ENCODE results near the gene SNX8.
A peak's percentile ranks its signal among the peaks of the same experiment; 100 is the strongest.
"Not testable (repeated sequence)": the region's sequence is repeated elsewhere in the genome, so short reads cannot be mapped to it uniquely, and the experiment has no call there.

SNX8 gene

DNA sequence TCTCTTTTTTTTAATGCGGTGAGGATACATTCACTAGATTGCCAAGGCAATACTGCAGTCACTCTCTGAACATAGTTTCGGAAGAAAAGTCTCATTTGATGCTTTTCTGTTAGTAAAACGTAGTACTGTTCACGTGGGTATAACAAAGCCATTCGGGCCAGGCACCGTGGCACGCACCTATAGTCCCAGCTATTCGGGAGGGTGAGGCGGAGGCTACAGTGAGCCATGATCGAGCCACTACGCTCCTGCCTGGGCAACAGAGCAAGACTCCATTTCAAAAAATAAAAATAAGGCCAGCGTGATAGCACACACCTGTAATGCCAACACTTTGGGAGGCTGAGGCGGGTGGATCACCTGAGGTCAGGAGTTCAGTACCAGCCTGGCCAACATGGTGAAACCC is 24.6 kb downstream of the SNX8 start:
- no peak for DNase-seq

DNA sequence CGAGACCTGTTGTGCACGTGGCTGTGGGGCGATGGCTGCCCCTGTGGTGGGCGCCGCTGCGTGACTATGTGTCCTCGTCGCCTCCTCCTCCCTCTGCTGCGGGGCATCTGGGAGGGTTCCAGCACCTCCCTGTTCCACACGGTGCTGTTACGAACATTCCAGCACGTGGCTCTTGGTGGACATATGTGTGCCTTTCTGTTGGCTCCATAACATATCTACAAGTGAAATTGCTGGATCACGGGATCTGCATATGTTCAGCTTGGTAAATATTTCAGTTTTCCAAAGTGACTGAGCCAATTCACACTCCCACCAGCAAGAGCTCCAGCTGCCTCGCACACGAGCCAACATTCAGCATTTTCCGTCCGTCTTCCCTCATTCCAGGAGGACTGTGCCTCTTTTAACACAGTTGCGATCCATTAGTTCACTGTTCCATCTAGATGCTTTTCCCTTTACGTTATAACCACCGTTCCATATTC is 25.1 kb downstream of the SNX8 start:
- no peak for DNase-seq

DNA sequence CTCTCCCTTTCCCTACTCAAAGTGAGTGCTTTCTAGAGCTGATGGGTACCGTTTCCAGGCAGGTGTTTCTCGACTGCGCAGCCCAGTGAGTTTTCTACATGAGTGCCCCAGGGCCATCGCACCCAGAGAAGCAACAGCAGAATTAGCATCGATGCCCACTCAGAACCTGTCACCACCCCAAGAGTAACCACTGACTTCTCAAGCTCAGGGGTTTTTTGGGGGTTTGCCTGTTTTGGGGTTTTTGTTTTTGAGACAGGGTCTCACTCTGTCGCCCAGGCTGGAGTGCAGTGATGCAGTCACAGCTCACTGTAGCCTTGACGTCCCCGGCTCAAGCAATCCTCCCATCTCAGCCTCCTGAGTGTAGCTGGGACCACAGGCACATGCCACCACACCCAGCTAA is 25.7 kb downstream of the SNX8 start:
- no peak for DNase-seq

DNA sequence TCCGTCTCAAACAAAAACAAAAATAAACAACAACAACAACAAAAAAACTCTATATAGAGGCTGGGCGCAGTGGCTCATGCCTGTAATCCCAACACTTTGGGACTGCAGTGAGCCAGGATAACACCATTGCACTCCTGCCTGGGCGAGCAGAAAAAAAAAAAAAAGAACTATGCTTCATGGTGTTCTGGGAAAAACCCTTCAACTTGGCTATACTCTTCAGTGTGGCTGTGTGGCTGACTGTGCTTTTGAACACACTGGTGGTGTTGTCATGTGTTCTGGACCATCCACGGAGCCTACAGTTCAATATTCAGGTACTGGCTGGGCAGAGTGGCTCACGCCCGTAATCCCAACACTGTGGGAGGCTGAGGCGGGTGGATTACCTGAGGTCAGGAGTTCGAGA is 26.5 kb downstream of the SNX8 start:
- DNase-seq: peak in 1 of 3 donors; percentile 18

DNA sequence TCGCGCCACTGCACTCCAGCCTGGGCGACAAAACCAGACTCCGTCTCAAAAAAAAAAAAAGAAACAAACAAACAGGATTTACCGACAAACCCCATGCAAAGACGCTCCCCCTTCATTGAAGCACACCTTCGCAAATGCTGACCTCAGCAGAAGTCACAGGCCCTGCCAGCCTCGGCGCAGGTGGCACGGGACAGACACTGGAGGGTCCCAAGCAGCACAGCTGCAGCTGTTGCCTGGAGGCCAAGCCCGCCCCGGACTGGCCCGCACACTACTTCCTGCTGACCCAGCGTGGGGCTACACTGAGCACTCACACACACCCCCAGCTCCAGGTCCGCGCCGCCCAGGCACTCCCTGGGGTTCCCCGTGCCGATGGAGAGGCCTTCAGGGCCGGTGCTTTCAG is 31.2 kb downstream of the SNX8 start:
- no peak for DNase-seq

DNA sequence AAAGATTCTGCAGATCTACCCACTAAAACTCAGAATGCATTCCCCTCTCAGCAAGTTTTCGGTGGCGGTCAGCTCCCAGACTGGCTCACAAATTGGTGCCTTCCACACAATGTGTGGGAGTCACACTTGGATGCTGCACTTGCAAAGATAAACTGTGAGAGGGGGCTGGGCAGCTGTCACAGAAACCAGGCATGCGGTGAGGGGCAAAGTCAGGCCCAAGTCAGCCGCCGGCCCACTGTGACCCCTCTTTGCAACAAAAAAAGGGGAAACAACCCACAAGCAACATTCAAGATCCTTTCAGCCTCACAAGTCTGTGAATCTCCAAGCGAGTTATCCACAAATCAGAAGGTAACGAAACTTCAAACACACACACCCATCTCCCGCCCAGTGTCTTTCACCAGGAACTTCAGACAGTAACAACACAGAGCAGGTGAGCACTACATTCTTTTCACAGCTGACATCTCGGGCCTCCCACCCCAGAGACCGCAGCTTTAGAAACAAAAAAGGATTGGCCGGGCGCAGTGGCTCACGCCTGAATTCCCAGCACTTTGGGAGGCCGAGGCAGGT is 32.0 kb downstream of the SNX8 start:
- DNase-seq: no peak

DNA sequence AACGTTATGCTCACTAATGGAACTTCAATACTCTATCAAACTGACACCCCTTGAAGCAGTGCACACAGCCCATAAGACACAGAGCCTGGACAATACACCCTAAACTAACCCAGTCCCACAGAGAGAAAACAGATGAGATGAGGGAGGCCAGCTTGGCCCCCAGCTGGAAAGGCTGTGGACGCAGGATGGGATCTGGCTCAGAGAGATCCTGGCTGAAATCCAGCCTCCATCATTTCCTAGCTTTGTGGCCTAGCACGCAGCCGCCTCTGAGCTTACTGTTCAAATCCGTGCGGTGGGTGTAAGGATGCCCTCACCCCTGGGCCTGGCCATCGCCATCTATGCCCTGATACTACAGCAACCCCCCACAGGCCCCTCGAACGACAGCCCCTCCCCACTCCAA is 32.7 kb downstream of the SNX8 start:
- no peak for DNase-seq

DNA sequence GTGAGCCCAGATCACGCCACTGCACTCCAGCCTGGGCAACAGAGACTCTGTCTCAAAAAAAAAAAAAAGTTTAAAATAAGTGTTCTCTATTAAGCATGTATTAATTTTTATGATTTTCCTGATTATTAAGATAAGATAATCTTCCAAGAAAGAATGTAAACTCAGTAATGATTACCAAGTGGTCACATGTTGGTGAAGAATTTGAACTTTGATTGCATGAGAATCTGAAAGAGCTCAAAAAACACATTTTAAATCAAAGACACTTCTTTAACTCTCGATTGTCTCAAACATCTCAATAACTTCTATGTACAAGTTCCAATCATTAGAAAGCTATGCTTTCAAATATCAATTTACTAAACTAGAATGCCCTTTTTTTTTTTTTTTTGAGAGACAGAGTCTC is 33.8 kb downstream of the SNX8 start:
- no peak for DNase-seq

DNA sequence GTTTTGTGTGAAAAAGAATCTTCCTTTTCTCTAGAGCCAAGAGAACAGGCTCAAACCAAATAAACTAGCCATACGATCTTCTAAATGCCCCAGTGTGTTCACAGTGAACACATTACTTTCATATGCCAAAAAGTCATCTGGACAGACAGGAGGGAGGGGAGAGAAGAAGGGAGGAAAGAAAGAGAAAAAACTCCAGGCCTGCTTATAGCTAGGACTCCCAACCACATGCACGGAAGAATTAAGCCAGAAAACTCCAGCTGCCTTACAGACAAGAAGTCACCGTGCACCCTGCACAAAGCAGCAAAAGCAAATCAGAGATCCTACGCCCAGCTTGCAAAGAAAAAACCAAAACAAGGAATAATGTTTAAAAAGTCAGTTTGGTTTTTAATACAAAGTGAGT is 34.3 kb downstream of the SNX8 start:
- no peak for DNase-seq

DNA sequence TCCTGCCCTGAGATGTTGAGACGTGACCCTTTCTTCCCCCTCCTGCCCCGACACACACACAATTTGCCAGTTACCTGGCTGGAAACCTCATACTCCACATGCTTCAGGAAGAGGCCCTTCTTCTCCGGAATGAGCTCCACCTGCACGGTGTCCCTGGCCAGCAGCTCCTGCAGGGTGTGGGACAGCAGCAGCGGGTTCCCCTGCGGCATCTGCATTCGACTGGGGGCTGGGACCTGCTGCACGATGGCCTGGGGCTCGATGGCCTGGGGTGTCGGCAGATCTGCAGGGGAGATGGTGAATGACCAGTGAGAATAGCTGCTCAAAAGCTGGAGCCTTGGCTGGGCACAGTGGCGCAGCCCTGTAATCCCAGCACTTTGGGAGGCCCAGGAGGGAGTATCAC is 36.2 kb downstream of the SNX8 start:
- DNase-seq: no peak

DNA sequence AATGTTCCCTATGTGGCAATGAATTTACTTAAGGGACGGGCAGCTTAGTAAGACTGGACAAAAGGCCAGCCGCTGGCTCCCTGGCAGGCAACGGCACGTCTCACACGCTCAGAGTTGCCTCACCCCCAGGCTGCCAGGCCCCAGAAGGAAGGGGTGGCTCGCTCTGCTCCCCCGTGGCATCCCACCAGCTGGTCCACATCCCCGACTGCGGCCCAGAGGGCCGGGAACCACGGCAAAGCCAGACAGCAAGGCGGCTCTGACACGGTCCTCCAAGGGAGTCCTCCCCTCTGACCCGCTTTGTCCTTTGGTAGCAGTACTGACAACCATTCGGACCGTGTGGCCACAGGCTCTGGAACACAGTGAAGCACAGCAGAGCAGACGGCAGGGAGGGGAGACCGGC is 38.1 kb downstream of the SNX8 start:
- DNase-seq: peak in 1 of 3 donors; percentile 13

DNA sequence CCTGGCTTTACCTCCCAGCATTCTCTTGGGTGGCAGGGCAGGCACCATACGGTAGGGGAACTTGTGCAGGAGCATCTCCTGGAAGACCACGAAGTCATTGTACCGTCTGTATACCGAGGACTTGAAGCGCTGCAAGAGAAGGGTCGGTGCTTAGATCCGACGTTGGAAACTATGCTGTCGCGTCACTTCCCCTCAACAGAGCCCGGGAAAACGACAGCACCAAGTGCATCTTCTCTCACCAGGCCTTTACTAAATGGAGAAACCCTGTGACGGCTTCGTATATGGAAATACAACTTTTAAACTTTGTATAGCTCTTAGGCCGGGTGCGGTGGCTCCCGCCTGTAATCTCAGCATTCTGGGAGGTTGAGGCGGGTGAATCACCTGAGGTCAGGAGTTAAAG is 39.1 kb downstream of the SNX8 start:
- DNase-seq: peak in 1 of 3 donors; percentile 16

DNA sequence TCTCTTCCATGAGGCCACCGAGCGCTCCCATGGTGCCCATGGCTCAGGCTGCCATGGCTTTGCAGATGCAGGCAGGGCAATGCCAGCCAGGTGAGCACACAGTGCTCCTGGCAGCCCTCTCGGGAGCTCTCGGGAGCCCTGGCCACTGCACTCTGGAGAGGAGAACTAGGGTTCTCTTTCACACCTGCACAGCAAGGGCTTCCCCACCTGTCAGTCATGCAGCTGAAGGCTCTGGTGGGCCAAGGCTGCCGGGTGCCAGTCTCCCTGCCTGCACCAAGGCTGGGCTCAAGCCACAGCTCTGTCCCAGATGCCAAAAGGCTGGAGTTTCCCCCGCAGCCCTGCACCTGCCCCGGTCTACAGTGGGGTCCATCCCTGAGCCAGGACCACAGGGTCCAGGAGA is 39.6 kb downstream of the SNX8 start:
- no peak for DNase-seq

DNA sequence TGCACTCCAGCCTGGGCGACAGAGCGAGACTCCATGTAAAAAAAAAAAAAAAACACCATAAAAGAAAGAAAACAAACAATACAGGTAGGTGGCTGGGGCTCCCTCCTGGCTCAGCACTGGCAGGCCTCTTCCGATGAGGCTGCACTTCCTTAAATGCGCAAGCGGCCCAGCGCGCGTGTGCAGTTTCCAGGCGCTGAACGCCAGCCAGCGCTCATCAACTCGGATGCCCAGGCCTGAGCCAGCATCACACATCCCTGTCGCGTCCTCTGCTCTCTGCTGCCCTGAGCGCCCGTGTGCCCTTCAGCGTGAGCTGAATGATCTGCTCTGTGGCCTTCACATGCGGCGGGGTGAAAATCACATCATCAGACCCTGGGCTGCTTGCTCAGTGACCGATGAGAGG is 40.4 kb downstream of the SNX8 start:
- DNase-seq: peak in 1 of 3 donors; percentile 5

DNA sequence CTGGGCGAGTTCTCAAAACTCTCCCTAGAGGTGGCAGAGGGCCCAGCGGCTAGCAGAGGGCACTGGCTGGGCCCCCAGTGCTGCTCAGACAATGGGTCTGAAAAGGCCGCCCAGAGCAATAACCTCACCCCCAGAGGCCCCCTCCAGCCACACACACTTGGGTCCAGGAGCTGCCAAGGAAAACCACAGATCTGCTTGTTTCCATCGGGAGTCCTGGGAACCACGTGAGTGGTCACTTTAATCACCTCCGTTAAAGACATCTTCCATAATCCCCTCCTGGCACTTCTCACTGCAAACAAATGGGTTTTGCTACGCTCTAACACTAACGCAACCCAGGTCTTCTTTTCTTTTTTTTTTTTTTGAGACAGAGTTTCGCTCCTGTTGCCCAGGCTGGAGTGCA is 42.2 kb downstream of the SNX8 start:
- DNase-seq: no peak

DNA sequence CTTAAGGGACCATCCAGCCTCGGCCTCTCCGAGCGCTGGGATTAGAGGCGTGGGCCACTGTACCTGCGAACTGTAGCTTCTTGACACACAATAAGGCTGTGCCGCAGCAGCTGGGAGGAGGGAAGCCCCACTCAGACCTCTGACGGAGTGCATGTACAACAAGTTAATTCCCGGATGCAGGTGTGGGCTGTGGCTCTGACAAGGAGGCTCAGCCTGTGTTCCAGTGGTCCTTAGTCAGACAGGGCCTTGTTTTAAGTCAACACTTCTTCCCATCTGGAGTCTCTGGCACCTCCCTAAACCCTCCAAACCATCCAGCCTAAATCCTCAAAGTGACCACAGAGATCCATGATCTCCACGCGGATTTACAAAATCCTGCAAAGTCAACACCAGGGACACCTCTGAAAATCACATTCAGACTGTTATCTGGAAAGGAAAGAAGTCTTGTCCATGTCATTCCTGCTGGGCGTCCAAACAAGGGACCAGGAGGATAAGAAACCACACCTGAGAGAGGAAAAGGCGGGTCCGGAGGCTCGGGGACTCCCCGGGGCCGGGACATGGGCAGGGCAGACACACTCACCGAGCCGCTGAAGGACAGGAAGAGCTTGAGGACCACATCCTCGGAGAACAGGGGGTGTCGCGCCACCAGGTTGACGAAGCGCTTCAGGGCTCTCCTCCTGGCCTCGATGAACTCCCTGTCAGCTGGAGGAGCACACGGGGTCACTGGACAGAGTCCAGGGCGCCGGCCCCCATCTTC is 42.8 kb downstream of the SNX8 start:
- no peak for DNase-seq

DNA sequence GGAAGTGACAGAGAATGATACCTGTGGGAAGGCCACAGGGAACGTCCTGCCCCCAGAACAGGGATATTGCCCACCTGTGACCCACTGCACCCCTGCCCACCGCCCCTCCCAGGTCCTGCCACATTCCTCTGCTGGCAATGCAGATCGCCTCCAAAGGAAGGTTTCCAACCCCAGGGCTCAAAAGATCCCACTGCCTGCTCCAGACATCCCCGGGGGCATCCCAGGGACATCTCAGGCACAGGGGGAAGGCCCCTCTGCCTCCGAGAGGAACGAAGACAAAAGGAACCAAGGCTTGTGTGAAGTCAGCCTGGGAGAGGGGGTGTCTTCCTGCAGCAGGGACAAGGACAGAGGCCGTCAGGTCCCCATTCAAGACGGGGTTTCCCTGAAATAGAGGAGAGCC is 43.7 kb downstream of the SNX8 start:
- DNase-seq: no peak

DNA sequence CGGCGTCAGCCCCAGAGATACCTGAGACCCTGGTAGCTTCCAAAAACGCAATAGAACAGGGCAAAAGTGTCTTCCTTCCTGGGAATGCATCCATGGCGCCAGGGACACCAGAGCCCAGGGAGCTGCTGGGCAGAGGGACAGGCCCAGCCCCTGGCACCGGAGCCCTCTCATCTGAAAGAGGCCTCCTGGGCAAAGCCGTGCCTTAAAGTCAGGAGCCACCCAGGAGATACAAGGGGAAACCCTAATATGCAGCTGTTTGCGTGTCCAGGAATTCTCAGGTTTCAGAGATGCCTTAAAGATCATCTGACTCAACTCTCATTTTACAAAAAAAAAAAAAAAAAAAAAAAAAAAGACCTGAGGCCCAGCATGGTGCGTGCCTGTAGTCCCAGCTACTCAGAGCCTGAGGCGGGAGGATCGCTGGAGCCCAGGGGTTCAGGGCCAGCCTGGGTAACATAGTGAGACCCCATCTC is 44.2 kb downstream of the SNX8 start:
- DNase-seq: no peak

DNA sequence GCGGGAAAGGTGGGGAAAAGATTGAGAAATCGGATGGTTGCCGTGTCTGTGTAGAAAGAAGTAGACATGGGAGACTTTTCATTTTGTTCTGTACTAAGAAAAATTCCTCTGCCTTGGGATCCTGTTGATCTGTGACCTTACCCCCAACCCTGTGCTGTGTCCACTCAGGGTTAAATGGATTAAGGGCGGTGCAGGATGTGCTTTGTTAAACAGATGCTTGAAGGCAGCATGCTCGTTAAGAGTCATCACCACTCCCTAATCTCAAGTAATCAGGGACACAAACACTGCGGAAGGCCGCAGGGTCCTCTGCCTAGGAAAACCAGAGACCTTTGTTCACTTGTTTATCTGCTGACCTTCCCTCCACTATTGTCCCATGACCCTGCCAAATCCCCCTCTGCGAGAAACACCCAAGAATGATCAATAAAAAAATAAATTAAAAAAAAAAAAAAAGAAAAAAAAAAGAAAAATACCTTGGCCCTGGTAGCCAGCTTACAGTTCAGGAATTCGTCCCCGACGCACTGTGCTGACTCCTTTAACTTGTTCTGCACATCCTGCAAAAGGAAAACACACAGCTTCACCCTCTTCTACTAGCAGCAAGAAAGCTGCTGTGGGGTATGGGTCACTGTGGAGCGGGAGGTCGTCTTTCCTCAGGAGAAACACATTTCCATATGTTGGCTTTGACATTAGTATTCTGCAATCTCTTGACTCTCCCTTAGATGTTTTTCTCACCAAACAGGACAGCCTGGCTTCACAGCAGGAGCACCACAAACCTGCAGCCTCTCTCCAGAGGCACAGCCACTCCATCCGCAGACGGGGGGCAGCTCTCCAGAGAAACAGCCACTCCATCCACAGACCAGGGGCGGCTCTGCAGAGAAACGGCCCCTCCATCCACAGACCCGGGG is 44.9 kb downstream of the SNX8 start:
- not testable (repeated sequence) for DNase-seq

DNA sequence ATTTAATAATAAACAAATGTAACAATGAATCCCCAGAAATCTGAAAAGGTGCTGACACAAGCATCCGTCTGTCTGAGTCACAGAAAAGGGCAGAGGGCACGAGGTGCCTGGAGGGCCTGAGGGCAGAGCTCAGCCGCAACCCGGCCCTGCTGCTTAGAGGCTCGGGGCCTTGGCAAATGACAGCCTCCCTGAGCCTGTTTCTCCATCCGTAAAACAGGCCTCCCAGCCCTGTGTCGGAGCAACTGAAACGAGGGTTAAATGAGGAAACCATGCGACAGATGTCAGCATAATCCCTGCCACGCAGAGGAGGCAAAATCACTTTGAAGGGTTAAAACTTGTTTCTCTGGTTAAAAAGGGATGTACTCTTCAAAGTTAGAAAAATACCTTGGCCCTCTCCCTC is 47.3 kb downstream of the SNX8 start:
- DNase-seq: no peak

DNA sequence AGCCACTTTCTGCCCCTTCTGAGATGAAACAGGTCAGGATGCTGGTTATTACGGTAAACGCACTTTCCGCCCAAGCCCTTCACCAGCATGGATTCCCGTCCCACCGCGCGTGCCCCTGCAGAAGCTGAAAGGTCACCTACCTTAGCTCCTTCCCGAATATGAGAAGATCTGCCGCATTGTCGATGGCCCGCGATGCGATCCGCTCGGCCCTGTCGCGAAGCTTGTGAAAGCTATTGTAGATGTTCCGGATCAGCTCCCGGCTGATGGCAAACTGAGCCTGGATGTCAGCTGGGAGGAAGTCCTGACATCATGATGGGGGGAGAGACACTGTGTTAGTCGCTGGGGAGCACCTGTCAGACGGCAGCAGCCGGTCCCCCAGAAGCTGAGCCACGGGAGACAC is 50.1 kb downstream of the SNX8 start:
- DNase-seq: no peak

DNA sequence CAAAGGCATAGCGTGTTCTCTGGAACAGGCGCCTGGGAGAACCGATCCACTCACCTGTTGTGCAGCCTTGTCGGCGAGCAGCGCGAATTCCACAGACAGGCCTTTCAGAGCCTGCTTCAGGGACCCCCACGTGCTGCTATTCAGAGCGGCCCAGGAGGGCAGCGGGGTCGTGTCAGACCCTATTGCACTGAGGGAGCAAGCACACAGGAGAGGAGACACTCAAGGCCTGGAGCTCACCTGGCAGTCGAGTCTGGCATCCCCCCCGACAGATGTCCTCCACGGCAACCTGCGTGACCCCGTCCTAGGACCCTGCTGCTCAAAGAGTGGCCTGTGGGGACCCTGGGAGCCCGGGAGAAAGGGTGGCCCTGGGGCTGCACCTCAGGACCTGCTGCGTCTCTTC is 51.1 kb downstream of the SNX8 start:
- no peak for DNase-seq

DNA sequence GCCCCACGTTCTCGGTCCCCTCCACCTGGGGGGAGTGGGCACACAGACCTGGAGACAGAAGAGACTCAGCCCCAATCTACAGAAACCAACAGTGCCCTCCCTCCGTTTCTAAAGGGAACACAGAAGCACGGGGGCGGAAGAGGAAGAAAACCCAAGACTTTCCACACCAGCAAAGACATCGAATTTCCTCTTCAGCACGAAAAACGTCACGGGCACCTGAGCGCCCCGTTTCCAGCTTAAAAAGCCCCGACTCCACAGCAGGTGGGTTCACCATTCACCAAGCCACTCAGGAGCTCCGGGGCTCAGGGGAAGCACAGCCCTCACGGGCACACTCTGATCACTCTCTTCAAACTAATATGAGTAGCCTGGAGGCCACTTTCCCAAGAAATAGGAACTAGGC is 52.6 kb downstream of the SNX8 start:
- DNase-seq: peak; percentile 72 to 77 (median 75)

DNA sequence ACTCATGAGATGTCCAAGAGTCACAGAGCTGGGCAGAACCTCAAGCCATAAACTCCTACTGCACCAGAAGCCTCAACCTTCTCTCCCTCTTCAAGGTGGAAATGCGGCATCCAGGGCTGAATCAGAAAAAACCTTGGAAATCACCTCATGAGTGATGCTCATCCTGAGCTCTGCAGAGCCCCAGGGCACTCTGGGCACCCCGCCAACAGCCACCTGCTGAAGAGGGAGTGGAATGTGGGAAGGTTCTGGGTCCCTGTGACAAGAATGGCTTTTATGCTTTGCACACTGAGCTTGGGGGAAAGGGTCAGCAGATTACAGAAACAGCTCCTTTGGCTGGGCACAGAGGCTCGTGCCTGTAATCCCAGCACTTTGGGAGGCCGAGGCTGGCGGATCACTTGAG is 53.4 kb downstream of the SNX8 start:
- DNase-seq: no peak

Data from suppressor macrophage treated with lipopolysaccharide for 1 hour (primary cell).